HG03095 (cell line): ENCODE data around the gene KIF1C.

ENCODE experiments used
- ATAC-seq: cut with Tn5 transposase; IDR thresholded peaks from one replicate; pipeline ENCODE4 v1.9.1; 2021; ENCODE audit warnings: moderate library complexity; ENCODE audit not compliant: unreplicated experiment

KIF1C gene

DNA sequence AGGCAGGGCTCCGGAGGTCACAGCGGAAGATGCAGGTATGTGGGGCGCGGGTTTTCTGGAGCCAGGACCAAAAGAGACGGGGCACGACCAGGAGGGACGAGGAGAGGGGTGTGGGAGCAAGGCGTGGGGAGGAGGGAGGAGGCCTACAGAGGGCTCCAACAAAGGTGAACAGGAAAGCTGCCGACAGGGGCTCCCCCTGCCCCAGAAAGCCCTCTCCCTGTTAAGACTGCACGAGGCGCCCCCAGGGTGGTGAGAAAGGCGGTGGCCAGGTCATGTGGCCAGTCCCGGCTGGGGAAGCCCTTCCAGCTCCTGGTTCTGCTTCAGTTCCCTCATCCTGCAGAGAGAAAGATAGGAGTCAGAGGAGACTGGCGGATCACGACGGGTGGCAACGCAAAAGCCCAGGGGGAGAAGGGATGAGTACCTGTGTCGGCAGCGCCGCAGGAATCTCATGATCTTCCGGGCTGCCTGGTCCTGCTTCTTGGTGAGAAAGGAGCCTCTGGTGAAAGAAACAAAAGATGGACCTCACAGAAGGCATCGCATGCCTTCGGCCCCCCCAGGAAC is 29.2 kb upstream of the KIF1C start:
- ATAC-seq: no peak

DNA sequence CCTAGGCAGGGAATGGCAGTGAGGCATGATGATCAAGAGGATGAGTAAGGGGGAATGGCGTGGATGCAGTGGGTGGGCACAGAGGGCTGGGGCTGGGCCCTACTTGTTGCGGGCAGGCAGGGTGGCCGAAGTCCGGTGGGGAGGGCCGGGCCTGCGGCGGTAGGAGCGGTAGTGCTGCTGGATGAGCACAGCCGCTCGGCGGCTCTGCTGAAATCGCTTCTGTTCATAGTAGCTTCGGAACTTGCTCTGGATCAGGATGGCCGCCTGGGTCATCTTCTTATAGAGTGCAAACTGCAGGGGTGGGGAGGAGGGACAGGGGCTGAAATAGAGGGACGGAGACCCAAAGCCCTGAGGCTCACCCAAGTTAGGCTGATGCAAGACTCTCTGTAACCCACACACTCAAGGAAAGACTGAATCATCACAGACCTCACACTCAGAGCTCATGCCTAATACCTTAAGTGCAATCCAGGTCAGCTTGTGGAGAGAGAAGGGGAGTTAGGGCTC is 28.7 kb upstream of the KIF1C start:
- ATAC-seq: no peak

GRCh38 chr17:4969551-4970173 is 28.1 kb upstream of the KIF1C start:
- no peak for ATAC-seq

GRCh38 chr17:4970273-4970672 is 27.5 kb upstream of the KIF1C start:
- ATAC-seq: no peak

GRCh38 chr17:4971826-4972225 is 25.9 kb upstream of the KIF1C start:
- no peak for ATAC-seq

GRCh38 chr17:4972322-4972721 is 25.4 kb upstream of the KIF1C start:
- no peak for ATAC-seq

DNA sequence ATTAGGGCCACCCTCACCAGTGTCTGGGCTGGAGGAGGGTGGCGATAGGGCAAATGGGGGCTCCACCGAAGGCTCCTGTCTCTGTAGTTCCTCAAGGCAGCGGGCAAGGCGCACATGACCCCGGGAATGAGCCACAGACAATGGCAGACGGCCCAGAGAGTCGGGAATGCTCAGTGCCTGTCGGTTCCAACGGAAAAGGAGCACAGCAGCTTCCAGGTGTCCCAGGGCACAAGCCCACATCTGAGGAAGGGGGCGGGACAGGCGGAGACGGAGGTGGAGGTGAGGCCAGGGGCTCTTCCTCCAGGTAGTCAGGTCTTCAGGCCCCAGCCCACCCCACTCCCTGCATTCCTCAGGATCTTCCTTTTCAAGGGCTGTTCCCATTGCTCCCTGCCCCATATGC is 25.0 kb upstream of the KIF1C start:
- no peak for ATAC-seq

GRCh38 chr17:4973256-4974114 is 24.3 kb upstream of the KIF1C start:
- no peak for ATAC-seq

- ATAC-seq: no peak
These were observed 23.6 kb upstream of the KIF1C start for GRCh38 chr17:4974115-4974670.

GRCh38 chr17:4978726-4979125 is 19.0 kb upstream of the KIF1C start:
- ATAC-seq: no peak

GRCh38 chr17:4980644-4981216 is 17.0 kb upstream of the KIF1C start:
- ATAC-seq: no peak

GRCh38 chr17:4982305-4982704 is 15.4 kb upstream of the KIF1C start:
- no peak for ATAC-seq

DNA sequence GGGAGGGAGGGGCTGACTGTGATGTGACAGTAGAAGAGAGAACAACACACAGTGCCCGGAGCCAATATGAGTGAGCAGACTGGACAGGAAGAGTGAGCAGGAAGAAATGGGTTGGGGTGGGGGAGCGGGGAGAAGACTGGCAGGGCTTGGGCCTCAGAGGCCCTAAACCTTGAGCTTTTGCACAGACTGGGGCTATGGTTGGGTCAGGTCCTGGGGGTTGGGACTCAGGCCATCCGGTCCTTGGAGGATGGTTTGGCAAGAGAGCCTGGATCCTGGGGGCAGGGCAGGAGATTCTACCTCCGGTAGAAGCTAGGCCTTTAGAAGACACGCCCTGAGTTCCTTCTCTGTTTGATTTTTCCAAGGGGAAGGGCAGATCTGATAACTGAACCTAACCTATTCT is 11.3 kb upstream of the KIF1C start:
- ATAC-seq: no peak

DNA sequence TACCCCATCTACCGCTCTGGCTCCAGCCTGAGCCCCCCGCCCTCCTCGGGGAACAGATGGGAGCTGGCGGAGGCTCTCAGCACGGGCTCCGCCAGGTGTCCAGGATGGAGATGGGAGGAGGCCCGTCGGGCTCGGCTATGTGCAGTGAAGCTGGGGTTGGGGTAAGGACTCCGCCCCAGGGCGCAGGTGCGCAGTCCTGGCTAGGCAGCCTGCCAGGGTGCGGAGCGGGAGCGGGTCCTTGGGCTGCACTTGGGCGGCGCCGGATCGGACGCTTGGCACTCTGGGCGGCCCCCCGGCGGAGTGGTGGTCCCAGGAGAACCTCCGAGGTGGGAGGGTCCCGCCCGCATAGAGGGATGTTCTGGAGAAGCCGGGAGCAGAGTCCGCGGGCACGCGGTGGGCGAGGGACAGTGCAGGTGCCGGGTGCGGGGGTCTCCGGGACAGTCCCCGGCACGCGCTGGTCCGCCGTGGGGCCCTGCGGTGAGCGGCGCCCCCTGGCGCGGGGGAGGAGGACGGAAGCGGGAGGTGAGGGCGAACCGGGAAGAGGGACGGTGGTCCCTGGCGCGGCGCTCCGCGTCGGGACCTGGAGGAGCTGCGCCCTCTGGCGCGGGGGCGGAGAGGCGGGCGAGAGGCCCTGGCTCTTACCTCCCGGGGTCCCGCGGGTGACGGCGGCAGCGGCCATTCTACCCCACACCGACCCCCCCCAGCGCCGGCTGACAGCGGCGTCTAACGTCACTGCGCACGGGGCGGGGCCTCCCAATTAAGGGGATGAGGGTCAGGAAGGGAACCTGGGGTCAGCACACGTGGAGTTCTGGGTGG is 10.6 kb upstream of the KIF1C start, which contains the start of gene CAMTA2:
Gene CAMTA2, minus strand, starts transcription at position 725 of the 816 bp plus-strand sequence. CDS start 1,453 bp downstream, outside the sequence.
- ATAC-seq: peak; percentile 62

DNA sequence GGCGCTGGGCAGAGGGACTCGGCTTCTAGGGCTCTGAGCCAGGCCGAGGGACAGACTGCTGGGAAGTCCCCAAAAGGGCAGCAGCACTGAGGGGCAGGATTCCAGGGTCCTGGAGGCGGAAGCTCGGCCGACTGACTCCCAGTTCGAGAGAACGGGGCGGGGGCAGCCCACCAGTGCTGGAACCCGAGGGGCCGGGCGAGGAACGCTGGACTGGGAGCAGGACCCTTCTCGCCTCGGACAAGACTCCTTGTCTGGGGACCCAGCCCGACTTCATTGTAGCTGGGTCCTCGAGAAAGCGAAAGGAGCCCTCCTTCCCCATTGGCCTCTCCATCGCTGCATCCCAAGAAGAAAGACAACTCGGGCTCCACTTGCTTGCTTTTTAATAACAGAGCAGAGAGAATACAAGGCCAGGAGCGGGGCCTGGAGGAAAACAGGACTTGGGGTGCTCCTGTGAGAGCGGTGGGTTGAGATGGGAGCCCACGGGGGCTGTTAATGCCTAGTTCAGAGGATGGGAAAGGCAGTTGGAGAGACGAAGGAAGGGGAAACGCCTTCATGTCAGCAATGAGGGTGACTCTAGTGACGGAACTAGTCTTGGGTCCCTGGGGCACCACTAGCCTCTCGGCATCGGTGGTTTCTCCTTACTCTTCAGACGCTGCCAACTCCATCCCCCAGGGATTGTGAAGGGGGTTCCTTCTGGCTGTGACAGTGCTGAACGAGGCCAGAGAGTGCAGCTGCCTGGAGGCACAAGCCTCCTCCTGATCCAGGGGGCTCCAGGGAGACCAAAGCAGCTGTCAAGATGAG is 9.8 kb upstream of the KIF1C start:
- ATAC-seq: no peak

DNA sequence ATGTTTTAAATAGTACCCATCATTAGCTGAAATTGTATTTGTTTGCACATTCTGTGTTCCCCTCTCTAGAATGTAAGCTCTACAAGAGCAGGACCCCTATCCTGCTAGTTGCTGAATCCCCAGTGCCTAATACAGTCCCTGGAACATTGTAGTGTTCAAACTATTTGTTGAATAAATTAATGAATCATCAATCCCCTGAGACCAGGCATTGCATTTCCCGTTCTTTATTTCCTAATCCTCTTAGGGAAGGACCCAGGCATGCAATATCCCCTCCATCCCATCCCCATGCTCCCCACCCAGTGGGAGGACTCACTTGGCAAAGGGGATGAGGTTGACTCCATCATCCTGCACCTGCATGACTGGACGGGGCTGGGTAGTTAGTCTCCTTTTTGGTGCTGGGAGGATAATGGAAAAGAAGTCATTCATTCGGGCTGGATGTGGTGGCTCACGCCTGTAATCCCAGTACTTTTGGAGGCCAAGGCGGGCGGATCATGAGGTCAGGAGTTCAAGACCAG is 3.6 kb upstream of the KIF1C start:
- ATAC-seq: no peak

DNA sequence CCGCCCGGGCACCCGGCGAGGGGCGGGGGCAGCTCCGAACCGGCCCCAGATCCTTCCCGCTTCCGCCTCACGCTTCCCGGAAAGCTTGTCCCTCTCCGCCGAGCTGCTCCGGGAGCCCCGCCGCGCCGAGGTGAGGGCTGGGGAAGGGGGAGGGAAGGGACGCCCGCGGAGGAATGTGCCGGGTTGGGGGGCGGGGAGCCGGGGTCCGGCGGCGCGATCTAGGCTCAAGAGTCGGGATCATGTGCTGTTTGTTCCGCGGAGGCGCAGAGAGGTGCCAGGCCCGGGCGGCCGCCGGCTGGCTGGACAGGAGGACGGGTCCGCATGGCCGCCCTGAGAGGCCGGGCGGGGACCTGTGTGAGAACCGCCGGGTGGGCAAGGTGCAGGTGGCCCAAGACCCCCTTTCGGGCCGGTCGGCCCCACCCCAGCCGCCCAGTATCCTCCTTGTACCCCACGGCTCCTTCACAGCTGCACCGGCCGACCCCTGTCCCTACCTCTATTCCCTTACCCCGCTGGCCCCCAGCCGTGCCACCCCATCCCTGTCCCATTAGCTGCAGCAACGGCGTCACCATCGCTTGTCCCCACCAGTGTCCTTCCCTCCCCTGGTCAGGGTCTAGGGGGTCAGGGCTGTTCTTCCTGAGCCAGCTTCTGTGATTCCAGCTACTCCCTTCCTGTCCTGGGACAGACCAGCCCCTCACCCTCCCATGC is 429 bp downstream of the KIF1C start:
- ATAC-seq: peak; percentile 6

DNA sequence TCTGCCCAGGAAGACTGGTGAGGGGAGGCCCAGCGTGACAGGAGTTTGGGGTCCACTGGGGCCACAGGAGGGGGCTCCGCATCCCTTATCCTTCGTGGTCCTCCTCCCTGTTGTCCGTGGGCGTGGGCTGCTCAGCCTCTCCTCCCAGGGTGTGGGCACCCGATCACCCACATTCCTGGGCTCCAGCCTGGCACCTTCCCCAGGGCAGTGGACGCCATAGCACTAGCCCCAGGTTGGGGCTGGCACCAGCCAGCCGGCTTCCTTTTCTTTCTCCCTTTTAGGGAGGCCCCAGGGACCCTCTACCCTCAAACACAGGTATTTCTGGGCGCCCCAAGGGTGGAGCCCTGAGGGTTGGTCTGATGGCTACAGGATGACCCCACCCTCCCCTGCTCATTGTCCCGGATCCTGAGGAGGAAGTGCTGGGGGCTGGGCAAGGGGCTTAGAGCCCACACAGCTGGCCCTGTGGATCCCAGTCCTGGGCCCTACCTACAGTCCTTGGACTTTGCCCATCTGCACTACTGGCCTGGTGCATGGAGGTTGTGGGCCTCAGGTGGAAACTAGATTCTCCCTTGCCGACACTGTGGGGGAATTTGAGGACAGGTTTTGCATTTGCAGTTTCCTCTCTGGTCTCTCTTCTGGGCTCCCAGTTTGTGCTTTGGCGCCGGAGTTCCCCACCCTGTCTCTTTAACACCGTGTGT is 1.1 kb downstream of the KIF1C start:
- ATAC-seq: no peak
